Caco-2 (cell line): ENCODE results near the gene ST6GALNAC2. TPM values are rescaled to one million over a fixed set of nuclear protein-coding genes. Genes with fewer than 3 reads are reported as not detected.
A peak's percentile ranks its signal among the peaks of the same experiment; 100 is the strongest.

Experiments used
- BruUV-seq: library from RNA; stranded (reverse); fragments of 400-500 nt; replicated peaks from 2 replicates; lab custom pipeline; 2021; lab: Mats Ljungman, UMichigan
- CTCF ChIA-PET: fragments of 300-600 bp; sonication (Branson Sonifier 250); formaldehyde crosslinking; loops from one replicate; lab custom pipeline; 2022; ENCODE audit warnings: antibody characterized with exemption; lab: Charles Lee
- POLR2A ChIA-PET: fragments of 300-600 bp; sonication (Branson Sonifier 250); formaldehyde crosslinking; loops from one replicate; lab custom pipeline; 2022; ENCODE audit warnings: antibody characterized with exemption; lab: Charles Lee
- DNase-seq, 2 experiments: peaks; one replicate each; pipeline versions ENCODE4 v3.0.0 to v3.0.0-alpha.2; 2020 to 2022
- H3K27me3 ChIP-seq: replicated peaks from 2 replicates; pipeline ENCODE4 v1.6.0; 2011; ENCODE audit warnings: low read length; ENCODE audit not compliant: control insufficient read depth, insufficient read depth
- H3K36me3 ChIP-seq: 2 replicates; pipeline ENCODE4 v1.5.1; 2011; ENCODE audit warnings: low read length; ENCODE audit not compliant: control insufficient read depth, insufficient read depth
- H3K4me1 ChIP-seq: fragments of 250-450 bp; sonication (Bioruptor Pico); 2 replicates; pipeline ENCODE4 v1.5.1; 2020; ENCODE audit warnings: mild to moderate bottlenecking
- H3K4me3 ChIP-seq: 2 replicates; pipeline ENCODE4 v1.5.1; 2011; ENCODE audit warnings: low read depth, mild to moderate bottlenecking, control low read depth, low read length
- H3K9me3 ChIP-seq: fragments of 250-450 bp; sonication (Bioruptor Pico); 2 replicates; pipeline ENCODE4 v1.5.1; 2020; ENCODE audit warnings: mild to moderate bottlenecking, moderate library complexity
- H3K27ac Mint-ChIP-seq: one replicate; pipeline ENCODE4 v1.8.0; 2022; ENCODE audit warnings: mixed read lengths; ENCODE audit not compliant: unreplicated experiment
- H3K27me3 Mint-ChIP-seq: one replicate; pipeline ENCODE4 v1.8.0; 2022; ENCODE audit warnings: mixed read lengths; ENCODE audit not compliant: insufficient read depth, unreplicated experiment
- H3K36me3 Mint-ChIP-seq: one replicate; pipeline ENCODE4 v1.8.0; 2022; ENCODE audit warnings: mild to moderate bottlenecking, mixed read lengths; ENCODE audit not compliant: insufficient read depth, unreplicated experiment
- H3K4me1 Mint-ChIP-seq: one replicate; pipeline ENCODE4 v1.8.0; 2022; ENCODE audit warnings: low read depth, mixed read lengths; ENCODE audit not compliant: unreplicated experiment
- H3K4me3 Mint-ChIP-seq: one replicate; pipeline ENCODE4 v1.8.0; 2022; ENCODE audit warnings: mild to moderate bottlenecking, moderate library complexity, mixed read lengths; ENCODE audit not compliant: unreplicated experiment
- H3K9me3 Mint-ChIP-seq: one replicate; pipeline ENCODE4 v1.8.0; 2022; ENCODE audit warnings: mixed read lengths; ENCODE audit not compliant: unreplicated experiment
- CTCF ChIP-seq, 2 experiments: fragments of 200-600 bp in 1 of 2; IDR thresholded peaks; 1 replicate in 1 of 2; 2 replicates in 1 of 2; pipeline versions ENCODE4 v1.5.1 to v1.8.0; 2011 to 2022; ENCODE audit warnings: antibody characterized with exemption in 1 of 2, control low read depth in 1 of 2, inconsistent platforms in 1 of 2, low read depth in 1 of 2, low read length in 1 of 2, mild to moderate bottlenecking in 1 of 2, moderate library complexity in 1 of 2; ENCODE audit not compliant: insufficient read depth in 1 of 2, severe bottlenecking in 1 of 2, unreplicated experiment in 1 of 2
- intact Hi-C: fragments of 100-400 bp; cut with micrococcal nuclease; formaldehyde crosslinking; loops from one replicate; pipeline ENCODE4 v1.10.0; 2022; ENCODE audit not compliant: unreplicated experiment
- total RNA-seq: library from RNA; stranded (reverse); gene quantifications from 2 replicates; pipeline ENCODE4 v1.2.3, GENCODE V29; 2022

Gene ST6GALNAC2
- total RNA-seq, 1 experiment from 2014 or later = 0.77 TPM

- intact Hi-C loops = no loop called here
- BruUV-seq = no TSS peak
Measured at GRCh38 chr17:76575570-76575969, 10.1 kb downstream of the ST6GALNAC2 start.

GRCh38 chr17:76574166-76574565, 11.5 kb downstream of the ST6GALNAC2 start:
- no peaks in the 10 kb centered on the region for H3K9me3 ChIP-seq
- no peaks in the 10 kb centered on the region for H3K27me3 ChIP-seq
- H3K36me3 Mint-ChIP-seq = peaks cover 28% of the 10 kb centered on the region
- intact Hi-C loops = no loop called here
- no peak overlapping the region for H3K4me3 ChIP-seq
- no peak for TF ChIP-seq CTCF (IDR thresholded peaks at IDR 0.05; ENCODE audit: insufficient read depth in 1 of 2, low read depth in 1 of 2, low read length in 1 of 2, severe bottlenecking in 1 of 2, unreplicated experiment in 1 of 2)
- peak overlapping the region; percentile 53 for H3K27ac Mint-ChIP-seq
- H3K4me1 ChIP-seq = peaks cover 17% of the 10 kb centered on the region
- H3K9me3 Mint-ChIP-seq = no peaks in the 10 kb centered on the region
- no peak for DNase-seq
- H3K27me3 Mint-ChIP-seq = no peaks in the 10 kb centered on the region
- no TSS peak for BruUV-seq
- no peak overlapping the region for H3K4me3 Mint-ChIP-seq
- no peaks in the 10 kb centered on the region for H3K4me1 Mint-ChIP-seq
- H3K36me3 ChIP-seq = no peaks in the 10 kb centered on the region
- CTCF ChIA-PET = interaction anchor here (0.6 kb wide), 1 partner anchor 152 kb away, joined by 3 read pairs; the partner anchor contains the start of genes JMJD6 and METTL23
- POLR2A ChIA-PET = no interaction called here

More at GRCh38 chr17:76575570-76575969, 10.1 kb downstream of the ST6GALNAC2 start:
- no peak for TF ChIP-seq CTCF (IDR thresholded peaks at IDR 0.05; ENCODE audit: insufficient read depth in 1 of 2, low read depth in 1 of 2, low read length in 1 of 2, severe bottlenecking in 1 of 2, unreplicated experiment in 1 of 2)
- ChIA-PET POLR2A (no interaction called here), CTCF (no interaction called here)
- Histone ChIP-seq H3K4me3 (no peak overlapping the region), H3K36me3 (no peaks in the 10 kb centered on the region), H3K4me1 (peaks cover 7% of the 10 kb centered on the region; the same call in 1 of the 2 replicates), H3K9me3 (no peaks in the 10 kb centered on the region), H3K27me3 (no peaks in the 10 kb centered on the region)
- no peaks in the 10 kb centered on the region for H3K4me1 Mint-ChIP-seq
- H3K27ac Mint-ChIP-seq = no peak overlapping the region
- H3K4me3 Mint-ChIP-seq = no peak overlapping the region
- H3K27me3 Mint-ChIP-seq = no peaks in the 10 kb centered on the region
- no peak for DNase-seq
- H3K9me3 Mint-ChIP-seq = no peaks in the 10 kb centered on the region
- peaks cover 16% of the 10 kb centered on the region for H3K36me3 Mint-ChIP-seq

GRCh38 chr17:76573096-76573495, 12.6 kb downstream of the ST6GALNAC2 start:
- H3K27ac Mint-ChIP-seq = peak overlapping the region; percentile 53
- H3K36me3 Mint-ChIP-seq = peaks cover 37% of the 10 kb centered on the region
- ChIA-PET POLR2A (no interaction called here), CTCF (no interaction called here)
- H3K4me1 Mint-ChIP-seq = no peaks in the 10 kb centered on the region
- no peak for DNase-seq
- H3K9me3 ChIP-seq = no peaks in the 10 kb centered on the region
- no peaks in the 10 kb centered on the region for H3K27me3 Mint-ChIP-seq
- no peaks in the 10 kb centered on the region for H3K9me3 Mint-ChIP-seq
- H3K27me3 ChIP-seq = no peaks in the 10 kb centered on the region
- H3K36me3 ChIP-seq = no peaks in the 10 kb centered on the region
- peaks cover 17% of the 10 kb centered on the region for H3K4me1 ChIP-seq
- no TSS peak for BruUV-seq
- no peak for TF ChIP-seq CTCF (IDR thresholded peaks at IDR 0.05; ENCODE audit: insufficient read depth in 1 of 2, low read depth in 1 of 2, low read length in 1 of 2, severe bottlenecking in 1 of 2, unreplicated experiment in 1 of 2)
- intact Hi-C loops = no loop called here
- no peak overlapping the region for H3K4me3 ChIP-seq
- H3K4me3 Mint-ChIP-seq = no peak overlapping the region
